Gastroesophageal sphincter (tissue), 4 donors: ENCODE results near the gene ECHDC1. TPM values are rescaled to one million over a fixed set of nuclear protein-coding genes. Genes with fewer than 3 reads are reported as not detected.
"Not testable (repeated sequence)": the region's sequence is repeated elsewhere in the genome, so short reads cannot be mapped to it uniquely, and the experiment has no call there.

Experiments used
- ATAC-seq: fragments of 150-250 bp; one replicate; pipeline ENCODE4 v1.9.1; 2016; ENCODE audit warnings: mild to moderate bottlenecking, moderate library complexity
- H3K27ac ChIP-seq, 4 donors: fragments of 200-600 bp; sonication (generic) in 3 of 4; 1 replicate in 3 of 4; 2 replicates in 1 of 4; pipeline ENCODE4 v1.5.1; 2016 to 2019
- H3K27me3 ChIP-seq: fragments of 200-600 bp; sonication (generic); one replicate; pipeline ENCODE4 v1.5.1; 2019
- H3K36me3 ChIP-seq, 2 donors: fragments of 200-600 bp; sonication (generic); one replicate each; pipeline ENCODE4 v1.5.1; 2019; ENCODE audit warnings: control low read depth in 1 of 2
- H3K4me1 ChIP-seq, 3 donors: fragments of 200-600 bp; sonication (generic); 1 replicate in 2 of 3; 2 replicates in 1 of 3; pipeline ENCODE4 v1.5.1; 2016 to 2019; ENCODE audit warnings: control low read depth in 2 of 3
- H3K4me3 ChIP-seq, 2 donors: fragments of 200-600 bp; sonication (generic); one replicate each; pipeline ENCODE4 v1.5.1; 2019; ENCODE audit warnings: mild to moderate bottlenecking in 1 of 2, moderate library complexity in 1 of 2
- H3K9me3 ChIP-seq, 3 donors: fragments of 200-600 bp; sonication (generic); one replicate each; pipeline ENCODE4 v1.5.1; 2017 to 2019; ENCODE audit warnings: control low read depth in 2 of 3
- CTCF ChIP-seq, 4 experiments: fragments of 200-600 bp in 2 of 4; fragments of 450-650 bp in 2 of 4; sonication (generic) in 1 of 4; IDR thresholded peaks; one replicate each; pipeline ENCODE4 v1.5.1; 2017 to 2019; ENCODE audit warnings: antibody characterized with exemption in 4 of 4, mild to moderate bottlenecking in 2 of 4, moderate library complexity in 2 of 4
- EP300 ChIP-seq: sonication (generic); formaldehyde crosslinking; IDR thresholded peaks from one replicate; pipeline ENCODE4 v1.6.1; 2017; ENCODE audit warnings: antibody characterized with exemption, mild to moderate bottlenecking
- POLR2A ChIP-seq, 2 donors: fragments of 450-650 bp; IDR thresholded peaks; one replicate each; pipeline ENCODE4 v1.6.1; 2017; ENCODE audit warnings: antibody characterized with exemption in 2 of 2, mild to moderate bottlenecking in 2 of 2, moderate library complexity in 1 of 2
- POLR2AphosphoS5 ChIP-seq: sonication (generic); formaldehyde crosslinking; IDR thresholded peaks from one replicate; pipeline ENCODE4 v1.6.1; 2017; ENCODE audit warnings: antibody characterized with exemption
- WGBS, 2 donors: methylation state at CpG; one replicate each; pipeline ENCODE4 v1.1.5; 2018; ENCODE audit warnings: low coverage in 1 of 2; 5-methylcytosine and 5-hydroxymethylcytosine counted together
- total RNA-seq, 4 donors: library from RNA; depleted of rRNA; stranded (reverse); fragments of >200 nt; gene quantifications; one replicate each; pipeline ENCODE4 v1.1.0, GENCODE V29; 2016

ECHDC1 gene
- total RNA-seq, 4 donors from 2014 or later, result 52.0 to 74.4 (median 58.9) TPM

GRCh38 chr6:127332383-127332961, 10.9 kb downstream of the ECHDC1 start:
- TF ChIP-seq POLR2A (IDR thresholded peaks at IDR 0.05) (no peak), CTCF (IDR thresholded peaks at IDR 0.05) (no peak), EP300 (no peak), POLR2AphosphoS5 (no peak)
- Histone ChIP-seq H3K4me1 (peaks cover 0 to 4% (median 0%) of the 10 kb centered on the region in 3 donors), H3K4me3 (no peak overlapping the region), H3K27ac (no peak overlapping the region), H3K9me3 (no peaks in the 10 kb centered on the region), H3K36me3 (peaks cover 0 to 15% of the 10 kb centered on the region in 2 donors), H3K27me3 (no peaks in the 10 kb centered on the region)
- 67 to 70% methylated on average over 4 of the region's 4 CpGs for WGBS, 2 donors
- ATAC-seq, result no peak

GRCh38 chr6:127331256-127331655, 12.2 kb downstream of the ECHDC1 start:
- not testable (repeated sequence) for H3K4me1 ChIP-seq, H3K4me3 ChIP-seq, H3K9me3 ChIP-seq, ATAC-seq, H3K27ac ChIP-seq, H3K27me3 ChIP-seq
- H3K36me3 ChIP-seq, result peaks cover 0 to 19% of the 10 kb centered on the region in 2 donors
- 65 to 95% methylated on average over 2 to 3 of the region's 3 CpGs for WGBS, 2 donors

GRCh38 chr6:127328043-127328609, 15.3 kb downstream of the ECHDC1 start:
- Histone ChIP-seq H3K27ac (no peak overlapping the region), H3K9me3 (no peaks in the 10 kb centered on the region), H3K36me3 (peaks cover 0 to 36% of the 10 kb centered on the region in 2 donors), H3K4me3 (no peak overlapping the region), H3K4me1 (peaks cover 0 to 4% (median 0%) of the 10 kb centered on the region in 3 donors), H3K27me3 (no peaks in the 10 kb centered on the region)
- ATAC-seq, result no peak
- no peak for TF ChIP-seq POLR2A (IDR thresholded peaks at IDR 0.05)

GRCh38 chr6:127319686-127320085, 23.7 kb downstream of the ECHDC1 start:
- WGBS, 2 donors, result 86 to 92% methylated on average over 1 of the region's 1 CpG
- Histone ChIP-seq H3K4me3 (no peak overlapping the region), H3K27ac (no peak overlapping the region), H3K9me3 (no peaks in the 10 kb centered on the region), H3K4me1 (no peaks in the 10 kb centered on the region), H3K36me3 (peaks cover 0 to 20% of the 10 kb centered on the region in 2 donors), H3K27me3 (no peaks in the 10 kb centered on the region)
- ATAC-seq, result no peak
- TF ChIP-seq POLR2A (IDR thresholded peaks at IDR 0.05) (no peak), POLR2AphosphoS5 (no peak), CTCF (IDR thresholded peaks at IDR 0.05) (no peak), EP300 (no peak)

GRCh38 chr6:127317388-127318128, 25.9 kb downstream of the ECHDC1 start:
- no peak for TF ChIP-seq POLR2A (IDR thresholded peaks at IDR 0.05)
- TF ChIP-seq EP300, result no peak
- TF ChIP-seq CTCF (IDR thresholded peaks at IDR 0.05), result no peak
- no peak for TF ChIP-seq POLR2AphosphoS5
- Histone ChIP-seq H3K4me3 (no peak overlapping the region), H3K4me1 (no peaks in the 10 kb centered on the region), H3K27ac (no peak overlapping the region), H3K27me3 (no peaks in the 10 kb centered on the region), H3K36me3 (peaks cover 0 to 37% of the 10 kb centered on the region in 2 donors), H3K9me3 (no peaks in the 10 kb centered on the region)
- 76 to 80% methylated on average over 5 to 6 of the region's 6 CpGs for WGBS, 2 donors
- no peak for ATAC-seq

- no peak overlapping the region for H3K27ac ChIP-seq
- peaks cover 0 to 15% (median 0%) of the 10 kb centered on the region in 3 donors for H3K9me3 ChIP-seq
- WGBS, 2 donors, result 100% methylated on average over 1 of the region's 1 CpG
- H3K4me3 ChIP-seq, result no peak overlapping the region
- H3K36me3 ChIP-seq, result peaks cover 0 to 10% of the 10 kb centered on the region in 2 donors
- peaks cover 0 to 30% (median 0%) of the 10 kb centered on the region in 3 donors for H3K4me1 ChIP-seq
- TF ChIP-seq EP300 (no peak), POLR2A (IDR thresholded peaks at IDR 0.05) (no peak), CTCF (IDR thresholded peaks at IDR 0.05) (no peak)
- no peak for ATAC-seq
- no peaks in the 10 kb centered on the region for H3K27me3 ChIP-seq
These were observed 37.7 kb downstream of the ECHDC1 start for GRCh38 chr6:127305741-127306140.
